HUES48 (cell line): ENCODE results near the gene TBC1D10A.

Experiments
- H3K27ac ChIP-seq: one replicate; pipeline ENCODE4 v1.7.0; 2013; ENCODE audit warnings: low read depth, low read length, inconsistent platforms
- H3K27me3 ChIP-seq: 2 replicates; pipeline ENCODE4 v1.6.1; 2013; ENCODE audit warnings: mild to moderate bottlenecking, low read length; ENCODE audit not compliant: control insufficient read depth, insufficient read depth
- H3K36me3 ChIP-seq: 2 replicates; pipeline ENCODE4 v1.6.1; 2013; ENCODE audit warnings: low read length; ENCODE audit not compliant: control insufficient read depth, insufficient read depth
- H3K4me1 ChIP-seq: 2 replicates; pipeline ENCODE4 v1.6.1; 2013; ENCODE audit warnings: mild to moderate bottlenecking, low read length; ENCODE audit not compliant: control insufficient read depth, insufficient read depth
- H3K4me3 ChIP-seq: 2 replicates; pipeline ENCODE4 v1.5.1; 2013; ENCODE audit warnings: mild to moderate bottlenecking, low read depth, low read length
- H3K9ac ChIP-seq: 2 replicates; pipeline ENCODE4 v1.6.1; 2013; ENCODE audit warnings: mild to moderate bottlenecking, low read depth, low read length, moderate library complexity
- H3K9me3 ChIP-seq: 2 replicates; pipeline ENCODE4 v1.6.1; 2013; ENCODE audit warnings: low read length; ENCODE audit not compliant: control insufficient read depth, insufficient read depth

TBC1D10A gene

DNA sequence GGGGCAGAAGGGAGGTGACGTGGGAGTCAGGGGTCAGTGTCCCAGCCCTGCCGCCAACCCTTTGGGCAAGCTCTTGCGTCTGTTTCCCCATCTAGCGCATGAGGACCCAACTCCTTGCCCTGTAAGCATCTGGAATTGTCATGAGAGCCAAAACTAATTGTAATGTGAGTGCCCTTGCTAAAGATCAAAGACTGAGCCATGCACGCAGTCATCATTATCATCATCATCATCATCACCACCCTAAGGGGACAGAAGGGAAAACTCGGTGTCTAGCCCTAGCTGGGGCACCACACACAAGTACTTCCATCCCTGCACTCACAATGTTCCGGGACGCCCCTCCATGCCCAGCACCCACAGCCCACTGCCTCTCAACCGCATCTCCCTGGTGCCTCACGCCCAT, 82.7 kb downstream of the TBC1D10A start:
- Histone ChIP-seq H3K27me3 (no peaks in the 10 kb centered on the region), H3K4me1 (peaks cover under 1% of the 10 kb centered on the region; the same call in 1 of the 2 replicates), H3K9me3 (no peaks in the 10 kb centered on the region), H3K4me3 (no peak overlapping the region), H3K36me3 (peaks cover 8% of the 10 kb centered on the region; the same call in 1 of the 2 replicates), H3K9ac (no peak overlapping the region), H3K27ac (no peak overlapping the region)

DNA sequence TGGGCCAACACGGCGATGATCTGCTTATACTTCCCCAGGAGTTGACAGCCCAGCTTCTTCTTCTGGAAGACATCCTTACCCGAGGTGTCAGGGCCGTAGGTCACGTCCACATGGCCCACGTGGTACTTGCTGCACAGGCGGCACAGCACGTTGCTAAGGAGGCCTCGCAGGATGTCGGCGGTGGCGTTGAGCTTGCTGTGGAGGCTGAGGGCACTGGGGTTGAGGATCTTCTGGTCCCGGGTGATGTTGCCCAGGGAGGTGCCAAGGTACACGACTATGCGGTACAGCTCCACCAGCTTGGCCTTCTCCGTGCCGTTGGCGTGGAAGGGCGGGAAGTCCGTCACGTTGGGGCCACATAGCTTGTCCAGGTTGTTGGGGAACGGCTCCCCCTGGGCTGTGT, 83.1 kb downstream of the TBC1D10A start:
- no peak overlapping the region for H3K9ac ChIP-seq
- peaks cover 2% of the 10 kb centered on the region; the same call in 1 of the 2 replicates for H3K4me1 ChIP-seq
- H3K36me3 ChIP-seq, result peaks cover 8% of the 10 kb centered on the region; the same call in 1 of the 2 replicates
- no peak overlapping the region for H3K4me3 ChIP-seq
- H3K9me3 ChIP-seq, result no peaks in the 10 kb centered on the region
- H3K27me3 ChIP-seq, result no peaks in the 10 kb centered on the region
- no peak overlapping the region for H3K27ac ChIP-seq
